Activated CD8-positive, alpha-beta T cell treated with anti-CD3 and anti-CD28 coated beads, Interleukin-2, amount 10 ng/mL, durations not matched to agents 7 days and 5 days (primary cell): ENCODE data around the gene AKAP9. TPM values are rescaled to one million over a fixed set of nuclear protein-coding genes. Genes with fewer than 3 reads are reported as not detected.

Source experiments
- ATAC-seq: fragments of 150-1000 bp; cut with Tn5 transposase; one replicate; pipeline ENCODE4 v1.10.0; 2021; ENCODE audit warnings: moderate library complexity
- CTCF ChIA-PET: fragments of 350-600 bp; sonication (Branson Sonifier 250); formaldehyde crosslinking; loops from one replicate; lab custom pipeline; 2021; ENCODE audit warnings: antibody characterized with exemption; lab: Charles Lee
- POLR2A ChIA-PET: fragments of 350-600 bp; sonication (Branson Sonifier 250); formaldehyde crosslinking; loops from one replicate; lab custom pipeline; 2021; ENCODE audit warnings: antibody characterized with exemption; lab: Charles Lee
- DNase-seq: peaks from one replicate; pipeline ENCODE4 v3.0.0-alpha.2; 2020
- H3K27ac Mint-ChIP-seq: one replicate; pipeline ENCODE4 v1.8.0; 2021; ENCODE audit warnings: mild to moderate bottlenecking, mixed read lengths
- H3K27me3 Mint-ChIP-seq: one replicate; pipeline ENCODE4 v1.8.0; 2021; ENCODE audit warnings: low read depth, mixed read lengths
- H3K36me3 Mint-ChIP-seq: one replicate; pipeline ENCODE4 v1.8.0; 2021; ENCODE audit warnings: low read depth, mixed read lengths
- H3K4me1 Mint-ChIP-seq: one replicate; pipeline ENCODE4 v1.8.0; 2021; ENCODE audit warnings: low read depth, mixed read lengths
- H3K4me3 Mint-ChIP-seq: one replicate; pipeline ENCODE4 v1.8.0; 2021; ENCODE audit warnings: mild to moderate bottlenecking, mixed read lengths
- H3K9me3 Mint-ChIP-seq: one replicate; pipeline ENCODE4 v1.8.0; 2022; ENCODE audit warnings: mixed read lengths; ENCODE audit not compliant: insufficient read depth
- total RNA-seq, 2 experiments: library from RNA; stranded (reverse); gene quantifications; one replicate each; pipeline ENCODE4 v1.2.3, GENCODE V29; 2021

AKAP9 gene
- total RNA-seq, 2 experiments from 2014 or later: 32.7 to 41.5 TPM

DNA sequence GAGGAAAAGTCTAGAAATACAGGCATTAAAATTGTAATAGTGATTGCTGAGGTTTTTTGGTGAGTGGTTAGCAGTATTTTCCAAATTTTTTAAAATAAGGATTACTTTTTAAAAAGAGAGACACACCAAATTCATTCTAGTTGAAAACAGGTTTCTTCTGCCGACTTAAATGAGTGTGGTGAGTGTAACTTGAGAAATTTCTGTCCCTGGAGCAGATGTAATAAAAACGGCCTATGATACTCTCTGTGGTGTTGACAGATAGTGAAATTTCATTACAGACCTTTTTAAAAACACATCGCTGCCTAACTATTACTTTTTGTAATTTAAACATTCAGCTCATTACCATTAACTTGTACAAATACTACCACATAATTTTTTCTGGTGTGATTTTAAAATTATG, 103.5 kb downstream of the AKAP9 start:
- no peak overlapping the region for H3K4me3 Mint-ChIP-seq
- ChIA-PET POLR2A (no interaction called here), CTCF (no interaction called here)
- no peak overlapping the region for H3K27ac Mint-ChIP-seq
- DNase-seq: no peak
- H3K36me3 Mint-ChIP-seq: peaks cover 35% of the 10 kb centered on the region
- no peaks in the 10 kb centered on the region for H3K4me1 Mint-ChIP-seq
- H3K27me3 Mint-ChIP-seq: no peaks in the 10 kb centered on the region
- no peak for ATAC-seq
- H3K9me3 Mint-ChIP-seq: no peaks in the 10 kb centered on the region

DNA sequence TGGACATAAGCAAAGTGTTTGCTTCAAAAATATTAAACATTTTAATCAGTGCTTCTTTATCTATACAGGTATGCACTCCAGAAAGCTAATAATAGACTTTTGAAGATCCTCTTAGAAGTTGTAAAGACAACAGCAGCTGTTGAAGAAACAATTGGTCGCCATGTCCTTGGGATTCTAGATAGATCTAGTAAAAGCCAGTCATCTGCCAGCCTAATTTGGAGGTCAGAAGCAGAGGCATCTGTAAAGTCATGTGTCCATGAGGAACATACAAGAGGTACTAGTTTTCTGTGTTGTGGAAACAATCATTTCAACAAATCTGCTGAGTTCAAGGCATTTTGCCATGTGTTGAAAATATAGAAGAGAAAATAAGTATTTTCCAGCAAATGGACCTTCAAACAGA, 104.3 kb downstream of the AKAP9 start:
- CTCF ChIA-PET: no interaction called here
- Mint-ChIP-seq H3K36me3 (peaks cover 39% of the 10 kb centered on the region), H3K4me1 (no peaks in the 10 kb centered on the region), H3K27ac (no peak overlapping the region), H3K4me3 (no peak overlapping the region), H3K9me3 (no peaks in the 10 kb centered on the region), H3K27me3 (no peaks in the 10 kb centered on the region)
- DNase-seq (no peak), ATAC-seq (no peak)
- POLR2A ChIA-PET: no interaction called here

DNA sequence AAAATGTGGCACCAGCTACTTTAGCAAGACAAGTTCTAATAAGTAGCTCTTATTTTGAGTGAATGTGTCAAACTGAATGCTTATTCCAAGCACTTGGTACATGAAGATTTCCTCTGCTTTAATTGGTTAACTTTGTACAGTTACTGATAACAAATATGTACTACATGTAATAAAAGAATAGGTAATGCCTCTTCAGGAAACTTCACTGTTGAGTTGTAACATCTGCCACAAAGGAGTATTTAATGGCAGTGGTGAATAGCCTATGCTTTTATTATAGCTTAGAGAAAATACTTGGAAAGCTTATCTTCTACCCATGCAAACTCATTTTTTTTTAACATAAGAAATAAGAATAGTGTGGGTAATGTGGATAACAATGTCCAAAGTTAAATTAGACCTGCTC, 111.0 kb downstream of the AKAP9 start:
- CTCF ChIA-PET: no interaction called here

DNA sequence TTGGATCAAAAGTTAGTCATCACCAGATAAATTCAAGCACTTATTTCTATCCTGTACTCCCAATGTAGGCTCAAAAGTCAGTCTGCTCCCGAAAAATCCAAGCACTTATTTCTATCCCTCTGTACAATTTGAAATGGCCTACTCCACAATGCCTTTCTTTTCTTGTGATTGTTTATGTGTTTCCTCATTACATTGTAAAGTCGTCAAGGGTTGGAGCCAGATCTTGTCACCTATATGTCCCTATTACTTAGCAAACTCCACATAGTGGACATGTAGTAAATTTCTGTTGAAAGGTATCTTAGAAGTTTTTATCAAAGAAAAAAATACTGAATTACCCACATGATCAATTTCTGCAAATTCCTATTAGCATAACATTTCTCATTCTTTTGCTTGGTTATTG, 111.5 kb downstream of the AKAP9 start:
- no peaks in the 10 kb centered on the region for H3K4me1 Mint-ChIP-seq
- H3K9me3 Mint-ChIP-seq: no peaks in the 10 kb centered on the region
- no peak overlapping the region for H3K4me3 Mint-ChIP-seq
- H3K36me3 Mint-ChIP-seq: peaks cover 24% of the 10 kb centered on the region
- no peak overlapping the region for H3K27ac Mint-ChIP-seq
- H3K27me3 Mint-ChIP-seq: no peaks in the 10 kb centered on the region
- CTCF ChIA-PET: no interaction called here
- DNase-seq (no peak), ATAC-seq (no peak)
- POLR2A ChIA-PET: no interaction called here

More for the DNA sequence above, 111.0 kb downstream of the AKAP9 start:
- Mint-ChIP-seq H3K9me3 (no peaks in the 10 kb centered on the region), H3K27ac (no peak overlapping the region), H3K4me3 (no peak overlapping the region), H3K4me1 (no peaks in the 10 kb centered on the region), H3K27me3 (no peaks in the 10 kb centered on the region), H3K36me3 (peaks cover 24% of the 10 kb centered on the region)
- ATAC-seq (no peak), DNase-seq (no peak)
- POLR2A ChIA-PET: no interaction called here

DNA sequence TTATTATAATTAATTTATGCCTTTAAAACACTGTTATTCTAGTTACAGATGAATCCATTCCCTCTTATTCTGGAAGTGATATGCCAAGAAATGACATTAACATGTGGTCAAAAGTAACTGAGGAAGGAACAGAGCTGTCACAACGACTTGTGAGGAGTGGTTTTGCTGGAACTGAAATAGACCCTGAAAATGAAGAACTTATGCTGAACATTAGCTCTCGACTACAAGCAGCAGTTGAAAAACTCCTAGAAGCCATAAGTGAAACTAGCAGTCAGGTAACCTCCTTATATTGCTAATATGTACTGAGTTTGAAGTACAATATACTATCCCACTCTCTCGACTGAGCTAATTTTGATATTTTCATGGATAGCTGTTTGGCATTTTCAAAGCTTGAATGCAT, 112.0 kb downstream of the AKAP9 start:
- DNase-seq: no peak
- ATAC-seq: no peak
- Mint-ChIP-seq H3K4me3 (no peak overlapping the region), H3K27ac (no peak overlapping the region), H3K36me3 (peaks cover 24% of the 10 kb centered on the region), H3K9me3 (no peaks in the 10 kb centered on the region), H3K27me3 (no peaks in the 10 kb centered on the region), H3K4me1 (peaks cover 4% of the 10 kb centered on the region)
- ChIA-PET POLR2A (no interaction called here), CTCF (interaction anchor here (1.5 kb wide), 1 partner anchor 394 kb away, joined by 3 read pairs; the partner anchor contains the start of gene GATAD1)

DNA sequence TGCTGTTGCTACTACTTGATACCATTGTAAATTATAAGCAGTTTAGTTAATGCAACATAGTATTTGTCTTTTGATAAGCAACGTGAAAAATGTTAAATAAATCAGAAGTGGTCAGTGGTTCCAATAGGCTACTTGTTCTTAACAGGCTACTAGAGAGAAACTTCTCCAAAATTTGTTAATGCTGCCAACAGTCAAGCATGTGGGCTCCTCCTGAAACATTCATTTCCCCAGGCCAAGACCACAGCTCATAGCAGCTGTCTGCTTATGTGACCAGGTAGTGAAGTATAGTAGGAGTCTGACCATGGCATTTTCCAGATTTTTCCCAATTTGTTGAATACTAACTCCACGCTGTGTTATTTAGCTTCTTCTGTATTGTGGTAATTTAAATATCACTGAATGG, 112.7 kb downstream of the AKAP9 start:
- H3K27me3 Mint-ChIP-seq: no peaks in the 10 kb centered on the region
- peaks cover 10% of the 10 kb centered on the region for H3K4me1 Mint-ChIP-seq
- DNase-seq (no peak), ATAC-seq (no peak)
- no peaks in the 10 kb centered on the region for H3K9me3 Mint-ChIP-seq
- CTCF ChIA-PET: interaction anchor here (1.5 kb wide), 1 partner anchor 394 kb away, joined by 3 read pairs; the partner anchor contains the start of gene GATAD1
- H3K36me3 Mint-ChIP-seq: peaks cover 24% of the 10 kb centered on the region
- no peak overlapping the region for H3K4me3 Mint-ChIP-seq
- no peak overlapping the region for H3K27ac Mint-ChIP-seq
- POLR2A ChIA-PET: no interaction called here

DNA sequence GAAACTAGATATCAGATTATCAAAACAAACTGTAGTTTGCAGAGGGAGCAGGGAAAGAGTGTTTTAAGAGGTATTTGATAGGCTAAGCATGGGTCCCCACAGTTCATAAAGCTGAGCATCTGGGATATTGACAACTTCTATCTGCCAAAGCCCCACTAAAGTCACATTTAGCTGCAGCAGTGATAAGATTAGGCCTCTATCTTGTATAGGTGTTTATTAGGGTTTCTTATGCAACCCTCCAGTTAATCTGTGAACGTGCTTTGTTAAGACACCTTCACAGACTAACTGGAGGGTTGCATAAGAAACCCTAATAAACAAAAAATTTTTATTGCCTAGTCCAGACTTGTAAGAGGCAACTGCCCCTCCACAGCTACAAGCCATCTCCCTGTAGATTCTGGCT, 115.6 kb downstream of the AKAP9 start:
- ATAC-seq (no peak), DNase-seq (no peak)
- ChIA-PET CTCF (interaction anchor here (1.0 kb wide), 1 partner anchor 76 kb away, joined by 3 read pairs; no protein-coding TSS in a partner anchor), POLR2A (no interaction called here)
- no peaks in the 10 kb centered on the region for H3K27me3 Mint-ChIP-seq
- no peak overlapping the region for H3K27ac Mint-ChIP-seq
- peaks cover 14% of the 10 kb centered on the region for H3K4me1 Mint-ChIP-seq
- no peak overlapping the region for H3K4me3 Mint-ChIP-seq
- no peaks in the 10 kb centered on the region for H3K9me3 Mint-ChIP-seq
- peaks cover 11% of the 10 kb centered on the region for H3K36me3 Mint-ChIP-seq

DNA sequence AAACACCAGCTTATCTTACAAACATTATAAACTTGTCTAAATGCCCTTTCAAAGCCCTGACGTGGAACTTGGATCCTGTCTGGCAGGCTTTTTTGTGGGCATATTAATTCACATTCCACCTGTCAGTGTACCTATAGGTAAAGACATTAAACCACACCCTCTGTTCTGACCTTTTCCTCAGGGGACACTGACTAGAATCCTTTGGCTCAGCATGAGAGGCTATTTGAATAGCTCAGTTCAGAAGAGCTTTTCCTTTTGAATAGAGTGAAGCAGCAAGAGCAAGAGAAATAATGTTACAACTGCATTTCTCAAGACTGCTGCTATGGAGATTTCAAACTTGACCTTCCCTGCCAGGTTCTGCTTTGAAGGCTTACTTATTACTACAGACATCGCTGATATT, 116.7 kb downstream of the AKAP9 start:
- peaks cover 11% of the 10 kb centered on the region for H3K36me3 Mint-ChIP-seq
- H3K4me3 Mint-ChIP-seq: no peak overlapping the region
- no peak overlapping the region for H3K27ac Mint-ChIP-seq
- H3K4me1 Mint-ChIP-seq: peaks cover 14% of the 10 kb centered on the region
- ChIA-PET POLR2A (no interaction called here), CTCF (no interaction called here)
- ATAC-seq (no peak), DNase-seq (no peak)
- H3K9me3 Mint-ChIP-seq: no peaks in the 10 kb centered on the region
- no peaks in the 10 kb centered on the region for H3K27me3 Mint-ChIP-seq

DNA sequence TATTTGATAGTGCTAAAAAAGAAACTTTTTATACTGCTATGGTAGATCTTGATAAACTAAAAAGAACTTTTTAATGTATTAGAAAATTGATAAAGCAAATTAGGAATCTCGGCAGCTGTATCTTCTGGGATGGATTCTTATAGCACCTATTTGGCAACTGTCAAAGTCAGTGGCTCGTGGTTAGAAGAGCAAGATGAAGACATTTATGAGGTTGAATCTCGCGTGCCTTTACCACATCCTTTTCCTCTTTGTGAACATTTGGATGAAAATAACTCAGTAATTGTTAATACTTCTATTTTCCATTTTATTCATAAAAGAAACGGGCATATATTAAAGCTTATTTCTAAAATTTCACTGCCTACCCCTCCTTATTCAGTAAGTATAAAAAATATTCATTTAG, 117.4 kb downstream of the AKAP9 start:
- H3K27me3 Mint-ChIP-seq: no peaks in the 10 kb centered on the region

DNA sequence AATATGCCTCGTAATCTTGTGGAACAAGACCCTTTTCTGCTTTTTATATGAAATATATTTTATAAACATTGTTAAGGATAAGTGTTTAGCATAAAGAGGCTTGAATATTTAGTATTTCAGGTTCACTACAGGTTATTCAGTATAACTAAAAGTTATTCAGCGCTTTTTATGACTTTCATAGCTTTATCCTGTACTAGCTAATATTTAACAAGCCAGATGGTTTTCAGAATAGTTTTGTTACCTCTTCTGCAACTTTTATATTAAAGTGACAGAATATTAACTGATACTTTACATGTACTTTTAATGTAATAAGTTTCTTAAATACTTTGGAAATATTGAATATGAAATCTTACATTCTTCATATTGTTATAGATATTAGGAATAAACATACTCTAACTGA, 118.2 kb downstream of the AKAP9 start:
- POLR2A ChIA-PET: no interaction called here
- Mint-ChIP-seq H3K27ac (no peak overlapping the region), H3K27me3 (no peaks in the 10 kb centered on the region), H3K4me1 (peaks cover 14% of the 10 kb centered on the region), H3K36me3 (peaks cover 8% of the 10 kb centered on the region), H3K9me3 (no peaks in the 10 kb centered on the region), H3K4me3 (no peak overlapping the region)
- ATAC-seq (no peak), DNase-seq (no peak)
- CTCF ChIA-PET: interaction anchor here (1.3 kb wide), 1 partner anchor 390 kb away, joined by 3 read pairs; no protein-coding TSS in a partner anchor

More for the DNA sequence above, 117.4 kb downstream of the AKAP9 start:
- peak; percentile 55 for ATAC-seq
- ChIA-PET CTCF (interaction anchor here (1.3 kb wide), 1 partner anchor 390 kb away, joined by 3 read pairs; no protein-coding TSS in a partner anchor), POLR2A (no interaction called here)
- Mint-ChIP-seq H3K9me3 (no peaks in the 10 kb centered on the region), H3K27ac (no peak overlapping the region), H3K4me3 (no peak overlapping the region), H3K4me1 (peaks cover 14% of the 10 kb centered on the region), H3K36me3 (peaks cover 10% of the 10 kb centered on the region)
- peak; percentile 56 for DNase-seq

DNA sequence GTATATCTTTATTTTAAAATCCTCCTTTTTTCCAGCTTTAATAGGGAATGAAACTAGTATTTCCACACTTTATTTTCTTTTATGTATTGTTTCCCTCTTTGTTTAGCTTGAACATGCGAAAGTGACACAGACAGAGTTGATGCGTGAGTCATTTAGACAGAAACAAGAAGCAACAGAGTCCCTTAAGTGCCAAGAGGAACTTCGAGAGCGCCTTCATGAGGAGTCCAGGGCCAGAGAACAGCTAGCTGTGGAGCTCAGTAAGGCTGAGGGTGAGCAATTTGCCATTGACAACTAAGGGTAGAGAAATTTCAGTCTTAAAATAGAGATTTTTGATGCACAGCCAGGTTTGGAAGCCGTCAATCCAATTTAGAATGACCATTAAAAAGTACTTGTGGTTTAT, 120.5 kb downstream of the AKAP9 start:
- H3K27me3 Mint-ChIP-seq: no peaks in the 10 kb centered on the region
- H3K9me3 Mint-ChIP-seq: no peaks in the 10 kb centered on the region
- POLR2A ChIA-PET: no interaction called here
- H3K27ac Mint-ChIP-seq: no peak overlapping the region
- DNase-seq (no peak), ATAC-seq (no peak)
- peaks cover 14% of the 10 kb centered on the region for H3K4me1 Mint-ChIP-seq
- CTCF ChIA-PET: interaction anchor here (1.0 to 1.6 kb wide), 3 partner anchors 11 to 387 kb away, joined by 3 to 7 read pairs (median 5); partner anchors contain the start of genes GATAD1 and MTERF1
- H3K36me3 Mint-ChIP-seq: peaks cover 10% of the 10 kb centered on the region
- no peak overlapping the region for H3K4me3 Mint-ChIP-seq

DNA sequence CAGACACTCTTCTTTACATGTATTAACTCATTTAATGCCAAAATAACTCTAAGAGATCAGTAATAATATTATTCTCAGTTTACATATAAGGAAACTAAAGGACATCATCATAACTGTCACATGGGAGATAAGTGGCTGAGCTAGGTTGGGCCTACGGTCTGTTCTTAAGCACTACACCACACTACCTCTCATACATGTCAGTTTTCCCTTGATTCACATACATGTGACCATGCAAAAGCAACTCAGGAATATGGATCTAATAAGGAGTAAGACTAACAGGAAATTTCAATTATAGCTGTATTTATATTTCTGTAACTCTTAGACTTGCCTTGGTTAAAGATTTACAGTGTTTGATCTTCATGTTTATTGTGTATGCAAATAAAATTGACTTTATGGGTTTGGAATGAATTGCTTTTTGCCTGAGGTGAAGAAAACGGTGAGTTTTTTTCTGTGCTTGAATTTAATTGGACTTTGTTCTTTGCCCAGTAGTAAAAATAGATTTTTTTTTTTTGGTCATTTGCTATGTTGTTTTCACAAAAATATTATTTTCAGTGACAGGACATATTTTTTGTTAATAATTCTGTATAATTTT, 123.9 kb downstream of the AKAP9 start:
- DNase-seq (no peak), ATAC-seq (no peak)
- no peak overlapping the region for H3K27ac Mint-ChIP-seq
- no peaks in the 10 kb centered on the region for H3K27me3 Mint-ChIP-seq
- ChIA-PET POLR2A (no interaction called here), CTCF (no interaction called here)
- no peaks in the 10 kb centered on the region for H3K9me3 Mint-ChIP-seq
- H3K4me1 Mint-ChIP-seq: no peaks in the 10 kb centered on the region
- peaks cover 17% of the 10 kb centered on the region for H3K36me3 Mint-ChIP-seq
- no peak overlapping the region for H3K4me3 Mint-ChIP-seq
